NCI-H2081 treated with DMSO at 0.1 percent for 48 hours (cell line): Measurements from ENCODE around the gene RMI2.

Source experiments
- DNase-seq: peaks from one replicate; lab custom pipeline; 2025; lab: John Stamatoyannopoulos, UW

Gene RMI2

GRCh38 chr16:11310634-11310977 lies 34.7 kb upstream of the RMI2 start:
- DNase-seq = no peak

GRCh38 chr16:11310997-11311561 lies 34.2 kb upstream of the RMI2 start:
- no peak for DNase-seq

DNA sequence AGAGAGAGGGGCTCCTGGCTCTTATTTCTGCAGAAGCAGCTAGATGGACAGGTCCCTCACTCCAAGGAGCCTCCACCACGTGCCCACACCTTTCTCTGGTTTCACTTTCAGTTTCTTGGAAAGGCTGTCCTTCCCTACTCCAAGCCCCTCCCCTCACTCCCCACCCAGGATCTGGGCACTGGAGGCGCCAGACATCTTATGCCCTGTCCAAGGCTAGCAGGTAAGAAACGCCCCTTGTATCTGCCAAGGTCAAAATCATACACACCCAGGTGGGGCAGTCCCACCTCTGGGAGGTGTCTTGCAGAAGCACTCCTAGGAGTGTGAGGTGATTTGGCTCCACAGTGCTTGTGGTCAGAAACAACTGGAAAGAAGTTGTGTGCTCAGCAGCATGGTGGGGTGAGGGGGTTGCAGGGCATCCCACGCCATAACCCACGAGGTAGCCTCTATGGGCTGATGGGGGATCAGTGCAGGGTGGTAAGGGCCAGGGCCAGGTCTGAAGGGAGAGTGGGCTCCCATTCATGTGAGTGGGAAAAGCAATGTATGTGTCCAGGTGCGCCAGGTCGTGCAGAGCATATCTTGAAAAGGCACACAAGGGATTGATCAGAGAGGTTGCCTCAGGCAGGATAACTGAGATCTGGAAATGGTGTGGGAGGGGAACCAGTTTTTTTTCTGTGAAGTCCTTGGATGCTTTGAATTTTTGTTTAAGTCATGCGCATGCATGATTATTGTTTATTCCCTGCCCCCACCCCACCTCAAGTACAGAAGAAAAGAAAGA lies 32.4 kb upstream of the RMI2 start:
- DNase-seq = no peak

DNA sequence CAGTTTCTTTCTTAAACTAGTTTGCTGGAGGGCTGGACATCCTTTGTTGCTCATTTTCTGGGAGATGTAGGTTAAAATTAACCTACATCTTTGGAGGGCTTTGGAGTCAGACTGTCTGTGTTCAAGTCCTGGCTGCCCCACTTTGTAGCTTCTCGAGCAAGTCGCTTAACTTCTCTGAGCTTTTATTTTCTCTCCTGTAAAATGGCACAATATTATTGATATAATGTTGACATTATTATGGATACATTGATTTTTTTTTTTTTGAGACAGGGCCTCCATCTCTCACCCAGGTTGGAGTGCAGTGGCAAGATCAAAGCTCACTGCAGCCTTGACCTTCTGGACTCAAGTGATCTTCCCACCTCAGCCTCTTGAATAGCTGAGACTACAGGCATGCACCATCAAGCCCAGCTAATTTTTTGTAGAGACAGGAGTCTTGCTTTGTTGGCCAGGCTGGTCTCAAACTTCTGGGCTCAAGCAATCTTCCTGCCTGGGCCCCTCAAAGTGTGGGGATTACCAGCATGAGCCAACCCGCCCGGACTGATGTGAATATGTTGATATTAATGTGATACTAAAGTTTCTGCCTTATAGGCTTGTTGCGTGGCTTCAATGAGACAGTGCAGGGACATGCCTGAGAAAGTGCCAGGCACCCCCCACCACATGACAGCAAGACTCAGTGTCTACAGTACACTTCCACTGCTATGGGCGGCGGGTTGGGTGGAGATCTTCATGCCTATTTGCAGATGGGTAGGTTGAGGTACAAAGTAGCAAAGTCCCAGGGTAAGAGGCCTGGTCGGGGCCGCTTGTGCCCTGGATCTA lies 31.6 kb upstream of the RMI2 start:
- no peak for DNase-seq

- no peak for DNase-seq
Measured at GRCh38 chr16:11314309-11314894, 30.9 kb upstream of the RMI2 start.

GRCh38 chr16:11315510-11315909 lies 29.7 kb upstream of the RMI2 start:
- no peak for DNase-seq

DNA sequence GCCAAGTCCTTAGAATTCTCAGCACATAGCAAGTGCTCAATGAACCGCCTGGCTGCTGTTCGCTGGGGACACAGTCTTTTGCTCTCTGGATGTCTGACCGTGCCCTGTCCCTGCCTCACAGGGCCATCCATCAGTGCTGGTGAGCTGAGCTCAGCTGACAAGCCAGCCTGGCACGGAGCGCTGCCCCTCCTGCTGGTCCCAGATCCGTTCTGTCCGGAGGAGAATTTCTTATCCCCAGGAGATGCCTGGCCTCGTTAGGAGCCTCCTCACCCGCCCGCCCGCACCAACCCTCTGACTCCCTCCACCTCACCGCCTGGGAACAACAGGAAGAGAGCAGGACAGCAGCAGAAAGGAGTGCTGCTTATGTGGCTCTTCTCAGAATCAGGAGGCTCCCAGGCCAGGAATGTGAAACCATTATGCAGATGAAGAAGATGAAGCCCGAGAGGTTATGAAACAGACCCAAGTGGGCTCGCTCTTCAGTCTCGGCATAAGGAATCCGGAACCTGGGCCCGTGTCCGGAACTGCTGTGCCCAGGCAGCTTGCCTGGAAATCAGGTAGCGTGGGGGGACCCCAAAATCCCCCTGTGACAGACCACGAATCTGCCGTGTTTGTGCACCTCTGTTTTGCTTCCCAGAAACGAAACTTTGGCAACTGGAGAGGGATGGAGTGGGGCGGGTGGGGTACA lies 28.8 kb upstream of the RMI2 start:
- DNase-seq = no peak

GRCh38 chr16:11318817-11319216 lies 26.4 kb upstream of the RMI2 start:
- no peak for DNase-seq

DNA sequence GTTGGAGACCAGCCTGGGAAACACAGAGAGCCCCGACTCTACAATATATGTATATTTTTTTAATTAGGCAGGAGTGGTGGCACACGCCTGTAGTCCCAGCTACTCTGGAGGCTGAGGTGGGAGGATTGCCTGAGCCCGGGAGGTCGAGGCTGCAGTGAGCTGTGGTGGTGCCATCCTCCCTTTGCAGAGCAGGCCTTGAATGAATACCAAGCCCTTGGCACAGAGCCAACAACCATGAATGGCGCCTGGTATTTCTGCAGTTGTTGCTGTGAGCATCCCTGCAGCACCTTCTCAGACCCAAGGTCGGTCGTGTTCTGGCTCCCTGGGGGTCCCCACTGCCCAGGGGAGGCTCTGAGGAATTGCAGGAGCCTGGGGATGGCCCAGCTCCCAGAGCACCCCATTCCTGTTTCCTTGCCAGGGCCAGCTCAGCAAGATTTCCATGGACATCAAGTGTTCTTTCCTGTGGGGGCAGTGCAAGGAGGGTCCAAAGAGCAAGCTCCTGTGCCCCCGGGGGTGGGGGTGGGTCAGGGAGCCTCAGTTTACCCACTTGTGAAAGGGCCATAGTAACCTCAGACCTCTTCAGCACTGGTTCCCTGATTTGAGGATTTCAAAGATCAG lies 25.6 kb upstream of the RMI2 start:
- DNase-seq = no peak

DNA sequence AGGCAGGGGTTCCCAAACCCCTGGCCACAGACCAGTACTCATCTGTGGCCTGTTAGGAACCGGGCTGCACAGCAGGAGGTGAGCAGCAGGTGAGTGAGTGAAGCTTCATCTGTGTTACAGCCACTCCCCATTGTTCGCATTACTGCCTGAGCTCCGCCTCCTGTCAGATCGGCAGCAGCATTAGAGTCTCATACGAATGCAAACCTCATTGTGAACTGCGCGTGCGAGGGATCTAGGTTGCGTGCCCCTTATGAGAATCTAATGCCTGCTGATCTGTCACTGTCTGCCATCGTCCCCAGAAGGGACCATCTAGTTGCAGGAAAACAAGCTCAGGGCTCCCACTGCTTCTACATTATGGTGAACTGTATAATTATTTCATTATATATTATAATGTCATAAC lies 25.1 kb upstream of the RMI2 start:
- DNase-seq = no peak

DNA sequence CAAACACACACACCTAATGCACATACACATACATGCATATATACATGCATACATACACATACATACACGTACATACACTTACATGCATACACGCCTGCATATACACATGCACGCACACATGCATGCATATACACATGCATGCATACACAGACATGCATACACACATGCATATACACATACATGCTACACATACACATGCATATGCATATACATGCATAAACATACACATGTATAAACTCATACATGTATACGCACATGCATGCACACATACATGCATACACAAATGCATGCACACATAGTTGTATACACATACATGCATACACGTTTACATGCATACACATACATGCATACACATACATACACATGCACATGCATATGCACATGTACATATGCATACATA lies 23.6 kb upstream of the RMI2 start:
- no peak for DNase-seq

DNA sequence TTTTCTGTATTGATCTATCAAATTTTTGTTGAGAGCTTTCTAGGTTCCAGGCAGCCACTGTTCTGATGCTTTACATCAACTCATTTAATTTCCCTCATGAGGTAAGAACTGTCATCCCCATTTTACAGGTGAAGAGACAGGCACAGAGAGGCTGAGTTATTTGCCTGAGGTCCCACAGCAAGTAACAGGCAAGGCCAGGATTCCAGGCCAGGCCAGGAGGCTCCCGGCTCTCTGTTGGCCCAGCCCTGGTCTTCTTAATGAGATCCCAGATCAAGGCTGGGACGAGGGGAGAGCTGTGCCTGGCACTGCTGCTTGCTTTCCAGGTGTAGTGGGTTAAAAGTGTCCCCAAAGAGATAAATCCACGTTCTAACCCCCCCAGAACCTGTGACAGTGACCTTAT lies 22.4 kb upstream of the RMI2 start:
- DNase-seq = no peak

- no peak for DNase-seq
Measured at GRCh38 chr16:11323551-11324336, 21.5 kb upstream of the RMI2 start.

GRCh38 chr16:11325404-11326083 lies 19.7 kb upstream of the RMI2 start:
- DNase-seq = no peak

DNA sequence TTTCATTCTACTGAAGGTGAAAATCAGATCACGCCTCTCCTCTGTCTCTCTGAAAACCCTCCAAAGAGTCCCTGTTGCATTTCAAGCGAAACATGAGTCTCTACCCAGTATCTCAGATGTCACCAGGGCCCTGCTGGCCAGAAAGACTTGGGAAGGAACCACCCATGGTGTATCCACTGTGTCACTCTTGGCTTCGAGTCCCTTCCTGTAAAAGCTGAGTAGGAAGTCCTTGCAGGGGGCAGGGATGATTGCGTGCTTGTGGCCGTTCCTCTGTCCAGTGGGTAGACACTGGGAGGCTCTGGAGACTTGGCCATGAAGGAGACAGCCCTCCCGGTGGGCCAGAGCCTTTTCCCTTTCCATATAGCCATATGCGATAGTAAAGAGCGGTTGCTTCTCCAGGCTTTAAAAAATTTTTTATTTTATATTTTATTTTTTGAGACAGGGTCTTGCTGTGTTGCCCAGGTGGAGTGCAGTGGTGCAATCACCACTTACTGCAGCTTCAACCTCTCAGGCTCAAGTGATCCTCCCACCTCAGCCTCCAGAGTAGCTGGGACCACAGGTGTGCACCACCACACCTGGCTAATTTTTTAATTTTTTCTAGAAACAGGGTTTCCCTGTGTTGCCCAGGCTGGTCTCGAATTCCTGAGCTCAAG lies 19.0 kb upstream of the RMI2 start:
- DNase-seq = no peak

DNA sequence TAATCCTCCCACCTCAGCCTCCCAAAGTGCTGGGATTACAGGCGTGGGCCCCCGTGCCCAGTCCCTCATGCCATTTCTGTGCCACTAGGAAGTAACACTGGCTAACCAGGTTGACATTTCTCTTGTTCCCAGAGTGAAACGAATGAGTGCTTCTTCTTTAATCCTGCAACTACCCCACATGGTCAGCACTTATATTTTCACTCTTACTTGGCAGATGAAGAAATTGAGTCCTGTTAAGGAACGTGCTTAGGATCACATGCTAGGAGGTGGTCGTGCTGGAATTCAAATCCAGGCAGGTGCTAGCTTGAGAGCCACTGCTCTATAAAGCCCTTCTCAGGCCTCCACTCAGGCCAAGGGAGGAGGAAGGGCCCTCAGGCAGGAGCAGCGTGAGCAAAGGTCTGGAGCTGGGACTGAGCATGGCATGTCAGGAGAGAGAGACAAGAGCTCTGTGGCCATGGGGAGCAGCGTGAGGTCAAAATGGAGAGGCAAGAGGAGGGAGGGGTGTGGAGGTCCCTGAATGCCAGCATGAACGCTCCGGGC lies 18.5 kb upstream of the RMI2 start:
- DNase-seq = no peak

DNA sequence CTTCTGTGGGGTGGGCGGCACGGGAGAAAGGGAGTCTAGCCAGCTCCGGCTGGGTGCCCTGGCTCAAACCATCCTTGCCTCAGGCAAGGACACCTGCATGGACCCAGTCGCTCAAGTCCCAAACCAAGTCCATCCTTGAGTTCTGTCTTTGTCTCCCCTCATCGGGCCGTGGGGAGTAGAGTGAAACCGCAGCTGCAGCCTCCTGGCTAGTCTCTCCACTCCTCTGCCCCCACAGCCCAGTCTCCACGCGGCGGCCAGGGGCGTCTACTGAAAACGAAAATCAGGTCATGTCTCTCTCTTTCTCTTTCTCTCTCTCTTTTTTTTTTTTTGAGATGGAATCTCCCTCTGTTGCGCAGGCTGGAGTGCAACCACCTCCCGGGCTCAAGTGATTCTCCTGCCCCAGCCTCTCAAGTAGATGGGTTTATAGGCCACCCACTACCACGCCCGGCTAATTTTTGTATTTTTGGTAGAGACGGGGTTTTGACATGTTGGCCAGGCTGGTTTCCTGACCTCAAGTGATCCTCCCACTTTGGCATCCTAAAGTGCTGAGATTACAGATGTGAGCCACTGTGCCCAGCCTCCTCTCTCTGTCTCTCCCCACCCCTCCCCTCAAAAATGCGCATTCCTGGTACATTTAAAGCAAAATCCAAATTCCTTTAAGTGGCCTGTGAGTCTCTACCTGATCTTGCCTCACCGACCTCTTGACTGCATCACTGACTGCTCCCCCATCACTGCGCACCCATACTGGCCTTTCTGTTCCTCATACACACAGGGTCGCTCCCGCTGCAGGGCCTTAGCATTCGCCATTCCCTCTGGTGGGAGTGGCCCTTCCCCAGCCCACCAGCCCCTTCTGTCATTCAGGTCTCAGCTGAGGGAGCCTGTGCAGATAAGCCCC lies 17.7 kb upstream of the RMI2 start:
- DNase-seq = no peak
